LNCaP clone FGC (cell line): ENCODE data around the gene STAT4.

ENCODE experiments used
- DNase-seq: peaks from one replicate; pipeline ENCODE4 v3.0.0-alpha.2; 2011; ENCODE audit warnings: low read depth
- H3K4me3 ChIP-seq: 2 replicates; pipeline ENCODE4 v1.5.1; 2011; ENCODE audit warnings: mild to moderate bottlenecking, low read depth, low read length, control low read depth
- CTCF ChIP-seq: IDR thresholded peaks from 2 replicates; pipeline ENCODE4 v1.5.1; 2012; ENCODE audit warnings: mild to moderate bottlenecking; ENCODE audit not compliant: control insufficient read depth, insufficient read depth; ENCODE audit errors: extremely low read depth

The STAT4 gene

GRCh38 chr2:191032588-191033429 is 118.0 kb downstream of the STAT4 start:
- DNase-seq: no peak
- no peak for TF ChIP-seq CTCF
- no peak overlapping the region for H3K4me3 ChIP-seq

GRCh38 chr2:191031256-191031655 is 119.5 kb downstream of the STAT4 start:
- no peak for DNase-seq
- no peak for TF ChIP-seq CTCF
- H3K4me3 ChIP-seq: no peak overlapping the region

- peak; percentile 62 for TF ChIP-seq CTCF
- peak; percentile 17 for DNase-seq
- no peak overlapping the region for H3K4me3 ChIP-seq
Observed at GRCh38 chr2:191030521-191031154, 120.2 kb downstream of the STAT4 start.

- no peak for DNase-seq
- TF ChIP-seq CTCF: no peak
- H3K4me3 ChIP-seq: no peak overlapping the region
Observed at GRCh38 chr2:191029280-191029950, 121.4 kb downstream of the STAT4 start.

GRCh38 chr2:191026377-191026776 is 124.4 kb downstream of the STAT4 start:
- no peak overlapping the region for H3K4me3 ChIP-seq
- TF ChIP-seq CTCF: no peak
- no peak for DNase-seq

- no peak for DNase-seq
- no peak for TF ChIP-seq CTCF
- no peak overlapping the region for H3K4me3 ChIP-seq
Observed at GRCh38 chr2:191025135-191025534, 125.7 kb downstream of the STAT4 start.
